Psoas muscle (tissue), 8 donors: ENCODE measurements around the gene ARNT2. TPM values are rescaled to one million over a fixed set of nuclear protein-coding genes. Genes with fewer than 3 reads are reported as not detected.

ENCODE experiments used
- ATAC-seq, 4 donors: fragments of 200-7000 bp; cut with Tn5 transposase; one replicate each; pipeline ENCODE4 v1.9.1; 2020; ENCODE audit warnings: moderate library complexity in 3 of 4, mild to moderate bottlenecking in 2 of 4
- DNase-seq, 2 donors: peaks; one replicate each; pipeline ENCODE4 v3.0.0-alpha.2; 2020
- H3K27ac ChIP-seq: fragments of 200-600 bp; one replicate; pipeline ENCODE4 v1.8.0; 2022
- H3K27me3 ChIP-seq, 3 donors: fragments of 200-600 bp in 1 of 3; one replicate each; pipeline versions ENCODE4 v1.6.1 to v1.8.0; 2013 to 2022; ENCODE audit warnings: low read length in 2 of 3, mild to moderate bottlenecking in 2 of 3, moderate library complexity in 1 of 3; ENCODE audit not compliant: insufficient read depth in 3 of 3
- H3K36me3 ChIP-seq, 2 donors: fragments of 200-600 bp in 1 of 2; one replicate each; pipeline versions ENCODE4 v1.6.1 to v1.8.0; 2013 to 2022; ENCODE audit warnings: low read depth in 1 of 2, mild to moderate bottlenecking in 1 of 2, moderate library complexity in 1 of 2; ENCODE audit not compliant: insufficient read depth in 1 of 2
- H3K4me1 ChIP-seq: fragments of 200-600 bp; one replicate; pipeline ENCODE4 v1.8.0; 2022
- H3K4me3 ChIP-seq: fragments of 200-600 bp; one replicate; pipeline ENCODE4 v1.8.0; 2022; ENCODE audit warnings: mild to moderate bottlenecking
- H3K9me3 ChIP-seq: fragments of 200-600 bp; one replicate; pipeline ENCODE4 v1.8.0; 2022
- CTCF ChIP-seq: fragments of 200-600 bp; IDR thresholded peaks from one replicate; pipeline ENCODE4 v1.8.0; 2022; ENCODE audit warnings: antibody characterized with exemption
- WGBS, 3 donors: extraction: QIAGEN DNeasy Blood & Tissue Kit; methylation state at CpG; one replicate each; pipeline versions ENCODE4 v1.1.6 to v1.1.7; 2013; 5-methylcytosine and 5-hydroxymethylcytosine counted together
- intact Hi-C, 2 donors: fragments of 100-400 bp; cut with DNase I; formaldehyde crosslinking; loops; one replicate each; pipeline versions ENCODE4 v1.11.0 to v1.14.2; 2022
- polyA plus RNA-seq, 3 donors: library from polyadenylated mRNA; stranded (reverse); fragments of 200-250 nt; gene quantifications; one replicate each; pipeline ENCODE4 v1.2.3, GENCODE V29; 2013
- total RNA-seq, 4 donors: library from RNA; stranded (reverse); fragmentation: NEBNext Ultra II Directional in 2 of 4; extraction: Animal tissue kit (Norgen Biotek cat#: 25700) in 2 of 4; gene quantifications; one replicate each; pipeline versions ENCODE4 v1.2.1 to v1.2.4, GENCODE V29; 2021 to 2023
- donor health status: healthy with polysubstance abuse.
- donor health status: DM: no; HTN: no; CAD: no; lungs with moderate emphysema.
- donor health status: Bipolar disorder and iron deficiency.
- donor health status: healthy.
- donor health status: DM: yes; HTN: yes; CAD: no.
- donor health status: DM: no; HTN: no; CAD: no.
- donor health status: DM: no; HTN: no; CAD: no.
- donor health status: DM: yes; HTN: yes; CAD: no.

Gene ARNT2
- total and polyA plus RNA-seq, 7 donors: 0.09 to 12.2 (median 4.4) TPM

- Histone ChIP-seq H3K36me3 (no peaks in the 10 kb centered on the region), H3K27me3 (no peaks in the 10 kb centered on the region), H3K4me3 (no peak overlapping the region), H3K9me3 (peaks cover 10% of the 10 kb centered on the region), H3K4me1 (no peaks in the 10 kb centered on the region), H3K27ac (no peak overlapping the region)
- DNase-seq: no peak
- intact Hi-C loops: no loop called here
- 92 to 100% (median 100%) methylated on average over 1 of the region's 1 CpG for WGBS, 3 donors
- ATAC-seq: no peak
- TF ChIP-seq CTCF: no peak
Measured at GRCh38 chr15:80518522-80518921, 114.3 kb downstream of the ARNT2 start.

- ATAC-seq: no peak
- intact Hi-C loops: no loop called here
Measured at GRCh38 chr15:80523746-80524145, 119.6 kb downstream of the ARNT2 start.

GRCh38 chr15:80525853-80526252 is 121.7 kb downstream of the ARNT2 start:
- DNase-seq (no peak), ATAC-seq (no peak)
- WGBS, 3 donors: 75 to 88% (median 83%) methylated on average over 2 of the region's 2 CpGs
- intact Hi-C loops: no loop called here
- H3K36me3 ChIP-seq: no peaks in the 10 kb centered on the region
- TF ChIP-seq CTCF: no peak
- H3K9me3 ChIP-seq: no peaks in the 10 kb centered on the region
- H3K27me3 ChIP-seq: no peaks in the 10 kb centered on the region
- no peak overlapping the region for H3K27ac ChIP-seq
- no peak overlapping the region for H3K4me3 ChIP-seq
- H3K4me1 ChIP-seq: peaks cover 12% of the 10 kb centered on the region

More at GRCh38 chr15:80523746-80524145, 119.6 kb downstream of the ARNT2 start:
- H3K4me1 ChIP-seq: peaks cover 12% of the 10 kb centered on the region
- no peak overlapping the region for H3K27ac ChIP-seq
- TF ChIP-seq CTCF: no peak
- no peak for DNase-seq
- no peak overlapping the region for H3K4me3 ChIP-seq
- no peaks in the 10 kb centered on the region for H3K27me3 ChIP-seq
- H3K9me3 ChIP-seq: no peaks in the 10 kb centered on the region
- WGBS, 3 donors: 82 to 90% (median 86%) methylated on average over 2 of the region's 2 CpGs
- no peaks in the 10 kb centered on the region for H3K36me3 ChIP-seq

- peaks cover 12% of the 10 kb centered on the region for H3K4me1 ChIP-seq
- no peaks in the 10 kb centered on the region for H3K36me3 ChIP-seq
- 44 to 56% (median 54%) methylated on average over 3 of the region's 3 CpGs for WGBS, 3 donors
- TF ChIP-seq CTCF: no peak
- H3K27me3 ChIP-seq: no peaks in the 10 kb centered on the region
- ATAC-seq: peak; percentile 88 to 97 (median 94)
- no peaks in the 10 kb centered on the region for H3K9me3 ChIP-seq
- DNase-seq: no peak
- peak overlapping the region; percentile 56 for H3K27ac ChIP-seq
- no peak overlapping the region for H3K4me3 ChIP-seq
- intact Hi-C loops: no loop called here
Measured at GRCh38 chr15:80526556-80527340, 122.6 kb downstream of the ARNT2 start.

GRCh38 chr15:80527406-80527805 is 123.2 kb downstream of the ARNT2 start:
- H3K9me3 ChIP-seq: no peaks in the 10 kb centered on the region
- H3K4me3 ChIP-seq: no peak overlapping the region
- H3K36me3 ChIP-seq: no peaks in the 10 kb centered on the region
- DNase-seq (no peak), ATAC-seq (no peak)
- no peak for TF ChIP-seq CTCF
- intact Hi-C loops: no loop called here
- peaks cover 12% of the 10 kb centered on the region for H3K4me1 ChIP-seq
- H3K27ac ChIP-seq: no peak overlapping the region
- H3K27me3 ChIP-seq: no peaks in the 10 kb centered on the region
